OCI-LY1 (cell line): ENCODE data around the gene LPCAT3.

Experiments used
- H2AFZ ChIP-seq: fragments of 200-600 bp; sonication (generic), shearing (Covaris generic); 2 replicates; pipeline ENCODE4 v1.6.0; 2014; ENCODE audit warnings: antibody characterized with exemption, mild to moderate bottlenecking, low read length
- H3F3A ChIP-seq: fragments of 200-600 bp; sonication (generic), shearing (Covaris generic); 2 replicates; pipeline ENCODE4 v1.6.0; 2014; ENCODE audit warnings: mild to moderate bottlenecking, antibody characterized with exemption, low read length, moderate library complexity; ENCODE audit not compliant: insufficient read depth
- H3K27ac ChIP-seq: fragments of 200-600 bp; sonication (generic); 2 replicates; pipeline ENCODE4 v1.5.1; 2014; ENCODE audit warnings: low read length, mixed run types, mild to moderate bottlenecking, low read depth; ENCODE audit not compliant: poor library complexity, severe bottlenecking
- H3K27me3 ChIP-seq: fragments of 200-600 bp; sonication (generic); 2 replicates; pipeline ENCODE4 v1.6.0; 2014; ENCODE audit warnings: antibody characterized with exemption, mild to moderate bottlenecking, low read length, moderate library complexity; ENCODE audit not compliant: insufficient read depth
- H3K36me3 ChIP-seq: fragments of 200-600 bp; sonication (generic); 2 replicates; pipeline ENCODE4 v1.6.1; 2014; ENCODE audit warnings: mild to moderate bottlenecking, antibody characterized with exemption, low read length, moderate library complexity, mixed read lengths; ENCODE audit not compliant: insufficient read depth
- H3K4me1 ChIP-seq: fragments of 200-600 bp; sonication (generic); 2 replicates; pipeline ENCODE4 v1.5.1; 2014; ENCODE audit warnings: mild to moderate bottlenecking, low read length, moderate library complexity; ENCODE audit not compliant: insufficient read depth, severe bottlenecking
- H3K4me2 ChIP-seq: fragments of 200-600 bp; sonication (generic), shearing (Covaris generic); 2 replicates; pipeline ENCODE4 v1.6.1; 2014; ENCODE audit warnings: low read length
- H3K4me3 ChIP-seq: fragments of 200-600 bp; sonication (generic); 2 replicates; pipeline ENCODE4 v1.5.1; 2014; ENCODE audit warnings: low read length, low read depth, mild to moderate bottlenecking, mixed read lengths; ENCODE audit not compliant: poor library complexity, severe bottlenecking
- H3K79me2 ChIP-seq: fragments of 200-600 bp; shearing (Covaris generic); 2 replicates; pipeline ENCODE4 v1.6.1; 2016; ENCODE audit warnings: mixed run types, low read length, mixed read lengths; ENCODE audit not compliant: insufficient read depth
- H3K9ac ChIP-seq: fragments of 200-600 bp; sonication (generic), shearing (Covaris generic); 2 replicates; pipeline ENCODE4 v1.6.1; 2014; ENCODE audit warnings: mild to moderate bottlenecking, low read length, mixed read lengths
- H3K9me2 ChIP-seq: fragments of 200-600 bp; sonication (generic), shearing (Covaris generic); 2 replicates; pipeline ENCODE4 v1.6.1; 2014; ENCODE audit warnings: low read depth, mild to moderate bottlenecking, low read length, mixed read lengths
- H3K9me3 ChIP-seq: fragments of 200-600 bp; shearing (Covaris generic); 2 replicates; pipeline ENCODE4 v1.6.1; 2014; ENCODE audit warnings: low read length, mixed read lengths
- H4K20me1 ChIP-seq: fragments of 200-600 bp; sonication (generic), shearing (Covaris generic); 2 replicates; pipeline ENCODE4 v1.6.0; 2016; ENCODE audit warnings: mild to moderate bottlenecking, low read length; ENCODE audit not compliant: insufficient read depth
- EZH2 ChIP-seq: fragments of 200-600 bp; sonication (generic), shearing (Covaris generic); IDR thresholded peaks from 2 replicates; pipeline ENCODE4 v1.8.0; 2017; ENCODE audit warnings: borderline replicate concordance, mixed run types, mild to moderate bottlenecking, antibody characterized with exemption, low read length, moderate library complexity, mixed read lengths
- TF ChIP-seq, protein P1 (sequence below): fragments of 200-600 bp; sonication (generic), shearing (Covaris generic); IDR thresholded peaks from 2 replicates; pipeline ENCODE4 v1.5.1; 2017; ENCODE audit warnings: mild to moderate bottlenecking, antibody characterized with exemption, low read length, moderate library complexity, mixed read lengths

LPCAT3 gene

GRCh38 chr12:6946920-6947374 lies 71.3 kb downstream of the LPCAT3 start:
- H3K79me2 ChIP-seq: no peaks in the 10 kb centered on the region
- no peaks in the 10 kb centered on the region for H3F3A ChIP-seq
- H3K36me3 ChIP-seq: no peaks in the 10 kb centered on the region
- TF ChIP-seq, protein P1, sequence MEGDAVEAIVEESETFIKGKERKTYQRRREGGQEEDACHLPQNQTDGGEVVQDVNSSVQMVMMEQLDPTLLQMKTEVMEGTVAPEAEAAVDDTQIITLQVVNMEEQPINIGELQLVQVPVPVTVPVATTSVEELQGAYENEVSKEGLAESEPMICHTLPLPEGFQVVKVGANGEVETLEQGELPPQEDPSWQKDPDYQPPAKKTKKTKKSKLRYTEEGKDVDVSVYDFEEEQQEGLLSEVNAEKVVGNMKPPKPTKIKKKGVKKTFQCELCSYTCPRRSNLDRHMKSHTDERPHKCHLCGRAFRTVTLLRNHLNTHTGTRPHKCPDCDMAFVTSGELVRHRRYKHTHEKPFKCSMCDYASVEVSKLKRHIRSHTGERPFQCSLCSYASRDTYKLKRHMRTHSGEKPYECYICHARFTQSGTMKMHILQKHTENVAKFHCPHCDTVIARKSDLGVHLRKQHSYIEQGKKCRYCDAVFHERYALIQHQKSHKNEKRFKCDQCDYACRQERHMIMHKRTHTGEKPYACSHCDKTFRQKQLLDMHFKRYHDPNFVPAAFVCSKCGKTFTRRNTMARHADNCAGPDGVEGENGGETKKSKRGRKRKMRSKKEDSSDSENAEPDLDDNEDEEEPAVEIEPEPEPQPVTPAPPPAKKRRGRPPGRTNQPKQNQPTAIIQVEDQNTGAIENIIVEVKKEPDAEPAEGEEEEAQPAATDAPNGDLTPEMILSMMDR: no peak
- TF ChIP-seq EZH2: no peak
- peak overlapping the region; percentile 91; the same call in 1 of the 2 replicates for H3K4me2 ChIP-seq
- no peaks in the 10 kb centered on the region for H3K27me3 ChIP-seq
- peak overlapping the region; percentile 71 for H3K4me3 ChIP-seq
- H3K9ac ChIP-seq: no peak overlapping the region
- H3K27ac ChIP-seq: peak overlapping the region; percentile 91
- H3K9me2 ChIP-seq: no peaks in the 10 kb centered on the region
- H4K20me1 ChIP-seq: no peaks in the 10 kb centered on the region
- no peaks in the 10 kb centered on the region for H3K9me3 ChIP-seq
- H2AFZ ChIP-seq: no peak overlapping the region
- peaks cover 54% of the 10 kb centered on the region for H3K4me1 ChIP-seq

DNA sequence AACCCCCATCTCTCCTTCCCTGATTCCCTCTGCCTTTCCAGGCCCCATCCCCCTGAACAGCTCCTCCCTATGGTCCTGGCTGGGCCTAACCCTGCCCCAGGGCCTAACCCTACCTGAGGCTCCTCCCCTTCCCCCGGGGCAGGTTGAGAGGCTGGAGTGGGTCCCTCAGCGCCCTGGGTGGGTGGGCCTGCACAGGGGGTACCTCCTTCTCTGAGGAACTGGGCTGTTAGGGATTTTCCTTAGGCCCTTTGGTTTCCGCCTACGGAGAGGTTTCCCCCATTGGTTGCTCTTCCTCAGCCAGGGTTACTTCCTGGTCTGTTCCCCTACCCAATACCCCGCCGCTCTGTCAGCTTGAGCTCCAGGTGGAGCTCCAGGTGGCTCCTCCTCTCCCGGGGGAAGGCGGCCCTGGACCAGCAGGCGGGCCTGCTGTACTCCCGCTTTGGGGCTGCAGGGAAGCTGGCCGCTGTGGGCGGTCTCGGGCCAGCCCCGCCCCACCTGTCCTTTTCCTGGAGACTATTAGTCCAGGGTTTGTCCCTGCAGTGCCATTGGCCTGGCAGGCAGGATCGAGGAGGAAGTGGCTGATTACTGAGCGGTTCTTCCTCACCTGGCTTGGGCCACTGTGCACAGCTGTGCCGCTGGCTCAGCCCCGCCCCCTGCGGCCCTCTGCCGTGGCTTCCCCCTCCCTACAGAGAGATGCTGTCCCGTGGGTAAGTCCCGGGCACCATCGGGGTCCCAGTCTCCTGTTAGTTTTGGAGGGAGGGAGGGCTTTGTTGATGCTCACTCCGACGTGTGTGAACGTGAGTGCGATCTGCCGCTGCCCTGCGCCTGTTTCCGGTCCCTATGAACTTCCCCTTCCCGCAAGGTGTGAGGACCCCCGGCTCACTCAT lies 72.0 kb downstream of the LPCAT3 start:
- no peaks in the 10 kb centered on the region for H3K9me3 ChIP-seq
- peak overlapping the region; percentile 91 for H3K27ac ChIP-seq
- H3K4me2 ChIP-seq: peak overlapping the region; percentile 91
- H3K9ac ChIP-seq: peak overlapping the region; percentile 45
- H3K79me2 ChIP-seq: no peaks in the 10 kb centered on the region
- H4K20me1 ChIP-seq: no peaks in the 10 kb centered on the region
- peak overlapping the region; percentile 71 for H3K4me3 ChIP-seq
- H3K9me2 ChIP-seq: no peaks in the 10 kb centered on the region
- H3K27me3 ChIP-seq: no peaks in the 10 kb centered on the region
- H3K4me1 ChIP-seq: peaks cover 47% of the 10 kb centered on the region
- H2AFZ ChIP-seq: no peak overlapping the region
- H3K36me3 ChIP-seq: no peaks in the 10 kb centered on the region
- H3F3A ChIP-seq: no peaks in the 10 kb centered on the region
- TF ChIP-seq, protein P1: no peak
- no peak for TF ChIP-seq EZH2

DNA sequence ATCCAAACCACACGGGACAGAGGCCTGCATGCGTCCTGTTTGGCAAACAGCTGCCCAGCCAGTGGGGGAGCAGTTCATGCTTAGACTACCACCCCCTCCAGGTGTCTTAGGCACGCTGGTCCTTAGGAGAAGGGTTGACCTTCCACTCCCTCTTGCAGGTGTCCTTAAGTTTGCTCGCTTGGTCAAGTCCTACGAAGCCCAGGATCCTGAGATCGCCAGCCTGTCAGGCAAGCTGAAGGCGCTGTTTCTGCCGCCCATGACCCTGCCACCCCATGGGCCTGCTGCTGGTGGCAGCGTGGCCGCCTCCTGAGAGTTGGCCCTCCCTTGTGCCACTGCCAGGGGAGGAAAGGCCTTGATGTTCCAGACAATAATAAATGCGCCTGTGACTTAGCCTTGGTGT lies 72.7 kb downstream of the LPCAT3 start:
- Histone ChIP-seq H3K27me3 (no peaks in the 10 kb centered on the region), H3K4me2 (peak overlapping the region; percentile 91), H2AFZ (no peak overlapping the region), H3K9me3 (no peaks in the 10 kb centered on the region), H4K20me1 (no peaks in the 10 kb centered on the region), H3K9ac (peak overlapping the region; percentile 45), H3K4me1 (peaks cover 41% of the 10 kb centered on the region), H3F3A (no peaks in the 10 kb centered on the region), H3K79me2 (no peaks in the 10 kb centered on the region), H3K4me3 (peak overlapping the region; percentile 71), H3K9me2 (no peaks in the 10 kb centered on the region), H3K27ac (peak overlapping the region; percentile 91), H3K36me3 (no peaks in the 10 kb centered on the region)
- no peak for TF ChIP-seq EZH2
- TF ChIP-seq, protein P1: no peak
